Measurements from ENCODE around the gene SPATA16.

DNA sequence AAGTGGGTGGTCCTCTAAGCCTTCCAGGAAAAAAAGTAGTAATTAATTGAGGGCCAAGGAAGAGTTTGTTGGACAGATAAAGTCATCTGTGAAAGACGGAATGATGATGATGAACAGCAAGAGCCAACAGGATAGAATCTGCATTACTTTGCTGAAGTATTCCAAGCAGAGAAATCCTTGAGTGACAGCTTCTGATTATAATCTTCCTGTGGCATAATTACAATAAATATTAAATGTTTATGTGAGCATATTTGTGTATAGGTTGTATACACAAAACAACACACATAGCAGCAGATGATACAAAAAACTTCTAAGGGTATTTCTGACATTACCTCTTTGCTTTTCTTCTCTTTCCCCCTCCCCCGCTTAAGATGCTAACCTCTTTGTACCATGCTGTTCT lies 147.6 kb downstream of the SPATA16 start:
- TF ChIP-seq, protein P1, sequence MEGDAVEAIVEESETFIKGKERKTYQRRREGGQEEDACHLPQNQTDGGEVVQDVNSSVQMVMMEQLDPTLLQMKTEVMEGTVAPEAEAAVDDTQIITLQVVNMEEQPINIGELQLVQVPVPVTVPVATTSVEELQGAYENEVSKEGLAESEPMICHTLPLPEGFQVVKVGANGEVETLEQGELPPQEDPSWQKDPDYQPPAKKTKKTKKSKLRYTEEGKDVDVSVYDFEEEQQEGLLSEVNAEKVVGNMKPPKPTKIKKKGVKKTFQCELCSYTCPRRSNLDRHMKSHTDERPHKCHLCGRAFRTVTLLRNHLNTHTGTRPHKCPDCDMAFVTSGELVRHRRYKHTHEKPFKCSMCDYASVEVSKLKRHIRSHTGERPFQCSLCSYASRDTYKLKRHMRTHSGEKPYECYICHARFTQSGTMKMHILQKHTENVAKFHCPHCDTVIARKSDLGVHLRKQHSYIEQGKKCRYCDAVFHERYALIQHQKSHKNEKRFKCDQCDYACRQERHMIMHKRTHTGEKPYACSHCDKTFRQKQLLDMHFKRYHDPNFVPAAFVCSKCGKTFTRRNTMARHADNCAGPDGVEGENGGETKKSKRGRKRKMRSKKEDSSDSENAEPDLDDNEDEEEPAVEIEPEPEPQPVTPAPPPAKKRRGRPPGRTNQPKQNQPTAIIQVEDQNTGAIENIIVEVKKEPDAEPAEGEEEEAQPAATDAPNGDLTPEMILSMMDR (IDR thresholded peaks at IDR 0.05; ENCODE audit: poor library complexity, severe bottlenecking): no peak
- TF ChIP-seq EZH2 (IDR thresholded peaks at IDR 0.05; ENCODE audit: borderline replicate concordance, insufficient read depth, low read length, poor library complexity, severe bottlenecking) (no peak), MXI1 (conservative IDR thresholded peaks at IDR 0.05; ENCODE audit: poor library complexity, severe bottlenecking) (no peak), POLR2AphosphoS5 (IDR thresholded peaks at IDR 0.05) (no peak)

Measured in neural cell (in vitro differentiated cells).